ENCODE measurements around the gene DLGAP4.

Gene DLGAP4

DNA sequence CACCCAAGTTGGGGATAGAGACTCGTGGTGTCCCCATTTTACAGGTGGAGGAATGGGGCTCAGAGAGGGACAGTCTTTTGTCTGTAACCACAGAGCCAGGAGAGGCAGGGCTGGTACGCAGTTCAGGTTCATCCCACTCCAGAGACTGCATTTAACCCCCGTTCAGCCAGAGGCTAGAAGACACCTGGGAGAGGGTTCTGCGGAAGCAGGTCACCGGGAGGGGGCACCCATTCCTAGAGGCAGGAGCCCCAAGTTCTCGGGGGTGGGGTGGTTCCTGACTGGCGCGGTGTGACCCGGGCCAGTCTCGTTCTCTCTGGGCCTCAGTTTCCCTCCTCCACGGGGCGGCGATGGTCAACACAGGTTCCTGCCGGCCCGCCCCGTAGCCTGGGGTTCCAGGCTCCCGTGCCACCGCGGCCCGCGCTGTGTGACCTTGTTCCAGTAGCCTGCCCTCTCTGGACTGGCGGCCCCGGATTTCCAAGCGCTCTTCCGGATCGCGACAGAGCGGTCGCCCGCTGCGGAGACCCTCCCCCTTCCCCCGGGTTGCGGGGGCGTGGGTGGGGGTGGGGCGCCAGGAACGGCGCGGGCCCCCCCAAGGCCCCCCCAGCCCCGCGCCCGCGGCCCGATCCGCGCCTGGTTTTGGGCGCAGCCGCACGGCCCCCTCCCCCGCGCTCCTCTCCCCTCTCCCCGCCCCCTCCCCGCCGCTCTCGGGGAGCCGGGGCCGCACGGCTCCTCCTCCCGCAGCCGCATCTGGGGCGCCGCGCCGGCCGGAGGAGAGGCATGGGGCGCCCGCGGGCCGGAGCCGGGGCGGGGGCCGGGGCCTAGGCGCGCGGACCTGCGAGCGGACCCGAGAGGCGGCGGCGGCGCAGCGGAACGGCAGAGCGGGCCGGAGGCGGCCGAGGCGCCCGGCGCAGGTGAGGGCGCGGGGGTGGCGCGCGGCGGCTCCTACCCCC lies at the start of gene DLGAP4:
Gene DLGAP4 (plus strand): TSS at position 738 of the 950 bp plus-strand sequence. CDS start 125,379 bp downstream, outside the sequence.
- no peak for DNase-seq

DNA sequence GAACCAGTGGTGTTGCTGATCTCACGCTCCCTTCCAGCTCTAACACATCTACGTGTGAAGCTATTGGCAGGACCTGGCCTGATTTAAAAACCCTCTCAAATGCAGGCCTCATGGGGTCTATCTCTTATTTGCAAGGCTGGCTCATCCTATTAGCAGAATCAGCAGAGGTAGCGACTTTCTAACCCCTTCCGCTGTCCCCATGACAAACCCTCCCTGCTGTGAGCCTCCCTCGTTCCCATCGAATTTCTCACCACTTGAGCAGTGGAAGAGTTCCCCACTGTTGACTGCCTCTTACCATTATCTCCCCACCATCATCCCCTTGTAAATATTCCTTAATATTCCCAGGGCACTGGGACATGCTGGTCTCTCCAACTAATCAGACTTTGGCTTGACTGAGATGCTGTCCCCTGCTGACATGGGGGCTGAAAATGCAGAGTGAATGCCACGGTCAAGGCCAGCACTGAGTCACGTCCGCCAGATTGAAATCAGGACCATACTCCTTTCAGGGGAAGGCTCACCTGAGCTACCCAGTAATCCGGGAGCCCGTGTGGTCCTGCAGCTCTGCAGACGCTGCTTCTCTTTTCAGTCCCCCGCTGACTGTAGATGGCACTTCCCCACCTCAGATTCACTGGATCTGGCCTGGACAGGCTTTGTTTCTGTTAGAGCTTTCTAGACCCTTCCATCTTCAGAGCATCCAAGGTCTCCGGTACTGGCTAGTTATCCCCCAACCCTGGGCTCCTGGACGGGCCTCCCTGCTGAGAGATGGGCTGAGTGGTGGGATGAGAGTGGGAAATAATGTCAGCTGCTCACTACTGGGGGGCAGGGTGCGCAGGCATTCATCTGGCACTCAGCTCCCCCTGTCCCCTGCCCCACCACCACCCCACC lies 46.7 kb upstream of the DLGAP4 start:
- no peak for DNase-seq

DNA sequence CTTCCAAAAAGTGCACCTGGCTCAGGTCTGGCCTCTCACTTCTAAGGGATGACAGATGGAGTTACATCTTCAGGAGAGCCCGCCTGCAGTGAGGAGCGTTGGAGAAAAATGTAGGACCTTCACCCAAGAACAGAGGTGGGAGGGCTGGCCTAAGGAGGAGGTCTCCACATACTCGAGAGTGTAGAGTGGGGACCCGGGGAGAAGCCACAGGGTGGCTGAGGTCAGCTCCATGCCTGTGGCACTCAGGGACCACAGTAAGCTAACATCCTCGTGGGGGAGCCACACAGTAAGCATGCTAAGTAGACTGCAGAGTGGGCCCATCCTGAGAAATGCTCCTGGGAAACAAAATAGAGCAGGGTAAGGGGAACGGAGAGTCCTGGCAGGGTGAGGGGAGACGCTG lies 45.8 kb upstream of the DLGAP4 start:
- no peak for DNase-seq

- no peak for DNase-seq
Observed at GRCh38 chr20:36261389-36262105, 44.6 kb upstream of the DLGAP4 start.

GRCh38 chr20:36262440-36262839 lies 43.7 kb upstream of the DLGAP4 start:
- DNase-seq, result no peak

GRCh38 chr20:36264426-36265246 lies 41.5 kb upstream of the DLGAP4 start:
- DNase-seq, result no peak

DNA sequence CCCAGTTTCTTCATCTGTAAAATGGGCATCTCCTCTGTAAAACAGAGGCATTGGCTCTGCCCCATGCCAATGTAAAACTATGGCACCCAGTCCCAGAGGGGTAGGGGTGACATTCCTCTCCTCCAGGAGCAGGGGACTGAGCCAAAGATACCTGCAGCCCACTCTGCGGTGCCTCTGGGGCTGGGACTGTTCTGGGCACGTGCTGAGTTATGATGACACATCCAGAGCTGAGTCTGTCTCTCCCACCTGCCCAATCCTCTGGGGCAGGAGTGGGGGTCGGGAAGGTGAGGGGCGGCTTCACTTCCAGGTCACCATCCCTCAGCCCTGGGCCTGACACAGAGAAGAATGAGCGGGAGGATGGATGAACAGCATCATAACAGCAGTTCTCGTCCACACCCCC lies 40.0 kb upstream of the DLGAP4 start:
- no peak for DNase-seq

DNA sequence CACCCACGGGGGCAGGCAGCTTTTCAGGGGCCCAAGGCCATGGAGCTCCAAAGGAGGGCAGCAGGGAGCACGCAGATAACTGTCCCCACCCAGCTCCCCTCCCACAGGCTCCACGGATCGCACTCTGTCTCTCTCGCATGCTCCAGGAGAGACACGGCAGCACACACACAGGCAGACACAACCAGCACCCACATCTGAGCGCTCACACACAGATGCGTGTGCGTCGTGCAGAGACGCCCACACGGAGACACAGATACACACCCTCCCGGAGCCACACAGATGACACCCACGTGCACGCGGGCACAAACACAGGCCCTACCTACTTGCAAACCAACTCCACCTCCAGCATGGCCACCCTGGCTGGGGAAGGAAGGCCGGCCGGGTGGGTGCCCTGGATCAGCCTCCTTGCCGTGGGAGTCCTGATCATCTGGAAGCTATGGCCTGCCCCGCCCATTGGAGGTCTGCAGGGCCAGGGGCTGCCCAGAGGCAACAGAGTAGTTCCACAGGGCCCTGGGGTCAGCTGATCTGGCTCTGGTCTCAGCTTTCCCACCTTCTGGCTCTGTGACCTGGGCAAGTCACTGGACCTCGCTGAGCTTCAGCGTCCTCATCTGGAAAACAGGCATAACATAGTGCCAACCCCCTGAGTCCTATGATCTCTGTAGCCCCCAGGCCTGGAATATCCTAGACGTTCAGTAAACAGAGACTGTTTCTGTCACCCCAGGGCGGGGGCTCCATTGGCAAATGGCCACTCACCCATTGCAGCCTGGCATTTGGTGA lies 38.3 kb upstream of the DLGAP4 start:
- DNase-seq, result no peak

DNA sequence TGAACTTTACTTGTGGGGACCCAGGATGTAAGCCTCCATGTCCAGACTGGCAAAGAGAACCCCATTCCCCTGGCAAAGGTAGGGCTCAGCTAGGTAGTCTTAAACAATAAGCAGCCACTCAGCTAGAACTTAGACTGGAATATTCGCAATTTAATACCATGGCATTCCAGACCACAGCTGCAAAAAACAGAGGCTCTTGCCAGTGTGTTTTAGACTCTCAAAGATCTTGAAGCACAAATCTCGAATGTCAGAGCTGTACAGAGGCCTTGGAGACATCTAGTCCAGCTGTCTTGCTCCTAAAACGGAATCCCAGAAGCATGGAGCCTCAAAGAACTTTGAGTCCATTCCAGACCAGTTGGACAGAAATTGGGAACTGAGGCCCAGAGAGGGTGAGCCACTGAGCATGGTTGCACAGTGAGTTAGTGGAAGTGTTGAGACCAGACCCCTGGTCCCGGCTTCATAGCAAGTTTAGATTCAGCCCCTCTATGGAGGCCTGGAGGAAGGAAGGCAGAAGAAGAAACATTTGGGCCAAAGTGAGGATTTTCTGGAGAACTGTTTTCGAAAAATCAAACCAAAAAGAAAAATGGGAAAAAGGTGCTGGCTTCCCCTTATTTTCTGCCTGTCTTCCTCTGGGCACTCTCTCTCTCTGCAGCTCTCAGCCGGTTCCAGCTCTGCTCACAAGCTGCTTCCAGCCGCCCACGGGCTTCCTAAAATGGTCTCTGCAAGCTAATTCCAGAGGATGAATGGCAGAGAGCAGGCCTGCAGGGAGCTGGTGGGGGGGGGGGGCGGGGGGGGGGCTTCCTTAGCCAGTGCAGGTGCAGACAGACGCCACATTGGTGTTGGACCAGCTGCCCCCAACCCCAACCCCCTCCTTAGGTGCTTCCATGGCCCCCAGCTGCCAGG lies 37.4 kb upstream of the DLGAP4 start:
- DNase-seq, result no peak

DNA sequence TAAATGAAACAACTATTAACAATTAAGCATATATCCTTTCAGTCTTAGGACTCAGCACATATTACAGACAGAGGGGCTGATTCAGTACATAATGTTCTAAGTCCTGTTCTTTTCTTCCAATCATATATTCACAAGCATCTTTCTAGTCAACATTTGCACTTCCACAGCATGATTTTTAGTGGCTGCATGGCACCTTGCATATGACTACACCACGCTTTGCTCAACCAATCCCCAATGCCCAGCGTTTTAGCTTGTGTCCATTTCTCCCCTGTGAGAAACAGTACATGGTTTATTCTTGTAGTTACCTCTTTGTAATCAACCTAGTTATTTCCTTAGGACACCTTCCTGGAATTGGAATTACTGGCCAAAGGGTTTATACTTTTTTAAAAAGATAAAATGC lies 36.6 kb upstream of the DLGAP4 start:
- DNase-seq, result no peak

- no peak for DNase-seq
Observed at GRCh38 chr20:36270744-36271638, 35.1 kb upstream of the DLGAP4 start.

DNA sequence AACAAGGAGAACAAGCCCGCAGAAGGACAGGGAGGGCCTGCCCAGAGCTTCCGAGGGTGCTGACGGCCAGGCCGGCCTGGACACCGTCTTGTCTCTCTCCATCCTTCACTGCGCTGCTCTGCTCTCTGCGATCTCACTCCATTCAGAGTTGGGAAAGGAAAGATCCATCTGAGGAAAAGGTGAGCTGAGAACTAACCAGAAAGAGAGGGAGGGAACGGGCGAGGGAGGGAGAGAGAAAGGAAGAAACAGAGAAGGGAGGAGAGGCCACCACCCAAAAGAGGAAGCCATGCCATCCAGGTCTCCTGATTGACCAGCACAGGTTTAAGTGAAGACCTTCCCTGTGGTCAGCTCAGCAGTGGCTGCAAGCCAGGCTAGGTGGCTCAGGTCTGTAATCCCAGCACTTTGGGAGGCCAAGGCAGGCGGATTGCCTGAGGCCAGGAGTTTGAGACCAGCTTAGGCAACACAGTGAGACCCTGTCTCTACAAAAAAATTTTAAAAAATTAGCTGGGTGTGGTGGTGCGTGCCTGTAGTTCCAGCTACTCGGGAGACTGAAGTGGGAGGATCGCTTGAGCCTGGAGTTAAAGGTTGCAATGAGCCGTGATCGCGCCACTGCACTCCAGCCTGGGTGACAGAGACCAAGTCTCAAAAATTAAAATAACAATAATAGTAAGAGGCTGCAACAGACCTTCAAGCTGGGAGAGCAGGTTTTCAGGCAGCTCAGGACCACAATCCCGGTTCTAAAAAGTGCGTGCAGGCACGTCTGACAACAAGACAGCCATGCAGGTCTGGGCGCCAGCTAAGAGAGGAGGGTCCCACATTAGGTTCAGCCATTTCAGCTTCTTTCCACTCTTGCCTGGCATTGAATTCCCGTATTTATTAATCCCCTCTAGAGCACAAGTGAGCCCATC lies 34.2 kb upstream of the DLGAP4 start:
- DNase-seq, result no peak

GRCh38 chr20:36272547-36273220 lies 33.5 kb upstream of the DLGAP4 start:
- DNase-seq, result no peak

DNA sequence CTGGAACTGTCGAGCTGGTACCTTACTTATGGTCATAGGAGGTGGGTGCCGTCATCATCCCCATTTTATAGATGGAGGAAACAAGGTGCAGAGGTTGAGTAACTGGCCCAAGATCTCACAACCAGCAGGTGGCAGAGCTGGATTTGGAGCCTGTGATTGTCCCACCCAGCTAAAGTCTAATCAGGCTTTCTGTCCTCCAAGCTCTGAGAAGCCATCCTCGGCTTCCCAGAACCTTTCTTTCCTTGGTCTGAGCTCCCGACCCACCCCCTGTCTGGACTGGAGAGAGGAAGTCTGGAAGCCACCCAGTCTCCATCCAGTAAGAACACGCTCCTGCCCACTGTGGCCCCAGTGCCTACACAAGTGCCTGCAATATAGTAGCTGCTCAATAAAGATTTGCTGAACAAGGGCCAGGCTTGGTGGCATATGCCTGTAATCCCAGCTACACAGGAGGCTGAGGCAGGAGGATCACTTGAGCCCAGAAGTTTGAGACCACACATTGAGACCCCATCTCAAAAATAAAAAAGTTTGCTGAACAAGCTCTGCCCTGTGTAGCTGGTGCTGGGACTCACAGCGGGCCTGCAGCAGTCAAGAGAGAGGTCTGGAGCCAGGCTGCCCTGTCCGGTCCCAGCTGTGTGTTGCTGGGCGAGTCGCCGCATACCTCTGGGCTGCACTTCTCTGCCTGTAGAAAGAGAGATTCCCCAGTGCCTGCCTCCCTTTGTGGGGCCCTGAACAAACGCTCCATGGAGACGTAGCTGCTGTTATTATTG lies 32.5 kb upstream of the DLGAP4 start:
- DNase-seq, result no peak

DNA sequence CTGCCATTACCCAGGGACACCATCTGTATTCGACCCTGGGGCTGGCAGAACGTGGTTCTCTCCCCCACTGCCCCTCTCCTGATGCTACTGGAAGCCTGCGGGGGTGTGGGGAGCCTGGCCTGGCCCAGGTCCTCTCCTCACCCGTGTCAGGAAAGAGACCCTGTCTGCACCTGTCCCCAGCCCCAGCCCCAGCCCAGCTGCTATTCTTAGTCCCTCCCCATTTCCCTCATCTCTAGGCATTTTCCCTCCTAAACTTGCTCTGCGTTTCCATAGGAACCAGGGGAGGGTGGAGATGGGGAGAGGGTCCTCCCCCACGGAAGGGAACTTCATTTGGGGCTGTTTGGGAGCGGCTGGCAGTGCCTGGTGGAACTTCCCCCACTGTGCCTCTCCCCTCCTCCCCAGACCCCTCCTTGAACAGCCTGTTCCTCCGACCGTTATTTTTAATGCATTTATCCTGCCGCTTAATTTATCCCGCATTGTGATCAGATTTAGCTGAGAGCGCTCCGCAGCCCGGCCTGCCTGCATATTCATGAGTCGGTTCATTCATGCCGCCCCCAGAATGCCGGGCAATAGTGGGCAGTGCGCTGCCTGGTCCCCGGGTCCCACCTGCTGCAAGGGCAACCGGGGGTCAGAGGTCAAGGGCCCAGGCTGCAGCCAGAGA lies 31.8 kb upstream of the DLGAP4 start:
- no peak for DNase-seq

DNA sequence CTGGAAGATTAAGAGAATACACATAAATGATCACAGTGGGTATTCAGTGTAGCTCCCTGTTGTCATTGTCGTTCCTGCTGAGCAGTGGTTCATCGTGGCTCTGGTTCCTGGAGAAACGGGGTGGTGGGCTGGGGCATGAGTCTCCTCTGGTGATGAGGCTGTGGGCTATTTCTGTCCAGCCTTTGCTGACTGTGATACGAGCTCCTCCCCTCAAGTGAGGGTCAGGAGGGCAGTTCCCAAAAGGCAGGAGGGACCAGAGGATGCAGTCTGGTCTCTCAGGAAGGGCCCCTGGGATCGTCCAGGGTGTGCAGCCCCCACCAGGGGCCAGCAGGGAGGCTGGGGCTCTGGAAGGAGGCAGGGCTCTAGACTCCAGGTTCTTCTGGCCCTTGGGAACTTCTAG lies 31.1 kb upstream of the DLGAP4 start:
- DNase-seq, result no peak
